Bronchial epithelial cell (primary cell): Measurements from ENCODE around the gene RAP1B. TPM values are rescaled to one million over a fixed set of nuclear protein-coding genes. Genes with fewer than 3 reads are reported as not detected.

Experiments used
- DNase-seq: peaks from one replicate; pipeline ENCODE4 v3.0.0-alpha.2; 2010; ENCODE audit warnings: low read depth
- FAIRE-seq: peaks from 2 replicates; lab custom pipeline; 2011; peaks lifted over from hg19 to GRCh38; lab: Jason Lieb, UNC
- H3K27me3 ChIP-seq: 2 replicates; pipeline ENCODE4 v1.5.1; 2011; ENCODE audit warnings: low read length; ENCODE audit not compliant: control insufficient read depth, insufficient read depth
- H3K36me3 ChIP-seq: 2 replicates; pipeline ENCODE4 v1.5.1; 2011; ENCODE audit warnings: low read length; ENCODE audit not compliant: control insufficient read depth, insufficient read depth
- H3K4me3 ChIP-seq: 2 replicates; pipeline ENCODE4 v1.5.1; 2011; ENCODE audit warnings: mild to moderate bottlenecking, low read depth, low read length, control low read depth
- total RNA-seq: library from RNA; depleted of rRNA; stranded (reverse); fragments of >200 nt; gene quantifications from 2 replicates; pipeline ENCODE4 v1.2.1, GENCODE V29; 2014
- TF ChIP-seq, protein P1 (sequence below): IDR thresholded peaks from 2 replicates; pipeline ENCODE4 v1.5.1; 2011; ENCODE audit warnings: mild to moderate bottlenecking, moderate library complexity, low read length, control low read depth, inconsistent platforms; ENCODE audit not compliant: insufficient read depth, severe bottlenecking

Gene RAP1B
- total RNA-seq, 1 donor from 2014 or later: 175 TPM

DNA sequence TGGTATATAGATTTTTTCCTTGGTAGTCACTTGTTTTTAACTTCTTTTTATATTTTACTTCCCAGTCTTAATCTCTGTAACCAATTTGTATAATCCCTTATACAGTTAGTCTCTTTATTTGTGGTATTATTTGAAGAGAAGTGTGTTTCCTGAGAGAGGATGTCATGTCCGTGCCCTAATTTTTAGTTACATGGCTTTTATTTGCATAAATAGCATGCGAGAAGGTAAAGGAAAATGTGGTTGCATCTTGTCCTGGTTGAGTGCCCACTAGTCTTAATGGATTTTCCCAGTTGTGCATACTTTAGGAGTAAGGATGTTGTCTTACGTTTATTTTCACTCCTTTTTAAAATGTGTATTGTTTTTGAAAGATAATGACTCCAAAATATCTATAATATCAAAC is 27.5 kb downstream of the RAP1B start:
- DNase-seq (no peak), FAIRE-seq (no peak)
- TF ChIP-seq, protein P1, sequence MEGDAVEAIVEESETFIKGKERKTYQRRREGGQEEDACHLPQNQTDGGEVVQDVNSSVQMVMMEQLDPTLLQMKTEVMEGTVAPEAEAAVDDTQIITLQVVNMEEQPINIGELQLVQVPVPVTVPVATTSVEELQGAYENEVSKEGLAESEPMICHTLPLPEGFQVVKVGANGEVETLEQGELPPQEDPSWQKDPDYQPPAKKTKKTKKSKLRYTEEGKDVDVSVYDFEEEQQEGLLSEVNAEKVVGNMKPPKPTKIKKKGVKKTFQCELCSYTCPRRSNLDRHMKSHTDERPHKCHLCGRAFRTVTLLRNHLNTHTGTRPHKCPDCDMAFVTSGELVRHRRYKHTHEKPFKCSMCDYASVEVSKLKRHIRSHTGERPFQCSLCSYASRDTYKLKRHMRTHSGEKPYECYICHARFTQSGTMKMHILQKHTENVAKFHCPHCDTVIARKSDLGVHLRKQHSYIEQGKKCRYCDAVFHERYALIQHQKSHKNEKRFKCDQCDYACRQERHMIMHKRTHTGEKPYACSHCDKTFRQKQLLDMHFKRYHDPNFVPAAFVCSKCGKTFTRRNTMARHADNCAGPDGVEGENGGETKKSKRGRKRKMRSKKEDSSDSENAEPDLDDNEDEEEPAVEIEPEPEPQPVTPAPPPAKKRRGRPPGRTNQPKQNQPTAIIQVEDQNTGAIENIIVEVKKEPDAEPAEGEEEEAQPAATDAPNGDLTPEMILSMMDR: no peak
- Histone ChIP-seq H3K4me3 (no peak overlapping the region), H3K27me3 (no peaks in the 10 kb centered on the region), H3K36me3 (no peaks in the 10 kb centered on the region)

DNA sequence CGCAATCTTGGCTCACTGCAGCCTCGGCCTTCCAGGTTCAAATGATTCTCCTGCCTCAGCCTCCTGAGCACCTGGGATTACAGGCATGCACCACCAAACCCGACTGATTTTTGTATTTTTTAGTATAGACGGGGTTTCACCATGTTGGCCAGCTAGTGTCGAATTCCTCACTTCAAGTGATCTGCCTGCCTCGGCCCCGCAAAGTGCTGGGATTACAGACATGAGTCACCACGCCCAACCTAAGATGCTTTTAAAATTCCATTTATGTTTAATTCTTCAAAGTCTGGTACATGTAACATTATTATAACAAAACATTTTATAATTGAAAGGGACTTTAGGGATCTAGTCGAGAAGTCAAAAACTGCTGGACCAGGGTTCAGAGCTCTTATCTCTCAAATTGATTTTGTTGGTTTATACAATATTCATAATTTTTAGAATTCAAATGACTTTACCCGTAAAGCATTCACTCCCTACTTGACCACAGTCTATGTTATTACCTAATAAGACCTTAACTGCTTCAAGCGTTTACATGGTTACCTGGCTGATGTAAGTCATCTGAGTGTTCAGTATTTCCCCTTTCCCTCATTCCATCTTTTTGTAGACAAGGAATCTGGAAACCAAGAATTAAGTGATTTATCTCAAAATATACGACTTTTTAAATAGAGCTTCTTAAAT is 28.2 kb downstream of the RAP1B start:
- FAIRE-seq (no peak), DNase-seq (no peak)
- TF ChIP-seq, protein P1: no peak
- no peaks in the 10 kb centered on the region for H3K36me3 ChIP-seq
- no peaks in the 10 kb centered on the region for H3K27me3 ChIP-seq
- no peak overlapping the region for H3K4me3 ChIP-seq

DNA sequence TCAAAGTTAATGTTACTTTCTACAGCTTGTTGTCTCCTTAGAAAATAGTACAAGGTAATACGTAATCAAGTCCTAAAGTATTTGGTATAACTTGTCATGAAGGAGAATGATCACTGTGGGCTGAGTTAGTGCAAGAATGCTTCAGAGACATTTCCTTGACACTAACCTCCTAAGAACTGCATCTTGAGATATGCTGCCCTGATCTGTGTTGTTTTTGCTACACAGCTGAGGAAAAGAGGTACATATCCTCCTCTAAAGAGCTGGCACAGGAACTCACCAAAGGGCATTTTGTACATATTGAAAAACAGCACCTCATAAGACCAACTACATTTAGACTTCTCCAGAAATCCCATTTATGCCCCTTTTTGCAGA is 28.7 kb downstream of the RAP1B start:
- TF ChIP-seq, protein P1: no peak
- Histone ChIP-seq H3K27me3 (no peaks in the 10 kb centered on the region), H3K4me3 (no peak overlapping the region), H3K36me3 (no peaks in the 10 kb centered on the region)
- FAIRE-seq (no peak), DNase-seq (no peak)

DNA sequence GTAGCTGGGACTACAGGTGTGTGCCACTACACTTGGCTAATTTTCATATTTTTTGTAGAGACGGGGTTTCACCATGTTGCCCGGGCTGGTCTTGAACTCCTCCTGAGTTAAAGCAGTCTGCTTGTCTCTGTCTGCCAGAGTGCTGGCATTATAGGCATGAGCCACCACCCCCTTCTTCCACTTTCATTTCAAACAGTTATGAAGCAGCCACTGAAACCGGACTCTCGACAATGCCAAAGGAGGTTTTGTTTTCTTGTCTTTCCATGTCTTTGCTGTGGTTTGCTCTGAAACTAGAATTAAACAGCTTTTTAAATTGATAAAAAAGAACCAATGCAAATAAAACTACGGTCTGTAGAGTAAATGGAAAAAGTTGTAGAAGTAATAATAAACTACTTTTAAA is 30.4 kb downstream of the RAP1B start:
- H3K36me3 ChIP-seq: no peaks in the 10 kb centered on the region
- no peaks in the 10 kb centered on the region for H3K27me3 ChIP-seq
- FAIRE-seq (no peak), DNase-seq (no peak)
- no peak overlapping the region for H3K4me3 ChIP-seq
- TF ChIP-seq, protein P1: no peak

DNA sequence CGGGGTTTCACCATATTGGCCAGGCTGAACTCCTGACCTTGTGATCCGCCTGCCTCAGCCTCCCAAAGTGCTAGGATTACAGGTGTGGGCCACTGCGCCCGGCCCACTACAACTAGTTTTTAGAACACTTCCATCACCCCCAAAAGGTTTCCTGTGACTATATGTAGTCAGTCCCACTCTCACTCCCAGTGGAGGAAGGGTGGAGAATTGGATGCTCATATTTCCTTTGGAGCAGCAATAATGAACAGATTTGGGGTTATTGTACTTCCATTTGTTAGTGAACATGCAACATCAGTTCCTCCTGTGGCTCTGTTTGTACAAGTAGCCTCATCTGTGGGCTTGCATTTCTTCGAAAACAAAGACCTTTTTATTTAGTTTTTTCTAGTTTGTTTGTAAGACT is 35.8 kb downstream of the RAP1B start:
- TF ChIP-seq, protein P1: no peak
- Histone ChIP-seq H3K36me3 (peaks cover 2% of the 10 kb centered on the region), H3K27me3 (no peaks in the 10 kb centered on the region), H3K4me3 (no peak overlapping the region)
- no peak for DNase-seq
- no peak for FAIRE-seq

DNA sequence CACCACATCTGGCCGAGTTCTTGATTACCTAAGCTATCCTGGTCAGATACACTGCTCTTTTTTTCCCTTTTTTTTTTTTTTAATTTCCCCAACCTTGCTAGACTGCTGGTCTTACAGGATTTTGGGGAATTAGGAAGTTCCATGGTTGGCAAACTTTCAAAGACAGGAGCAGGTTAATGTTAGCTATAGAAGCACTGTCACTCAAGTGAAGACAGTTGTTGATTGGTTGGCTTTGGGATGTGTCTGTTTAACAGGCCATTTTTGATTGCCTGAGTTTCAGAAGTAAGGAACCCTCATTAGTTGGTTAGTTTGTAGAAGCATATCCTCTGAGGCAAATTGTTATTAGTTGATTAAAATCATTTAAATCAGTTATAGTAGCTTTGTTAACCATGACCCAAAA is 36.8 kb downstream of the RAP1B start:
- Histone ChIP-seq H3K36me3 (peaks cover 3% of the 10 kb centered on the region), H3K4me3 (no peak overlapping the region)
- no peak for DNase-seq

More for the DNA sequence above, 36.8 kb downstream of the RAP1B start:
- no peak for FAIRE-seq
- TF ChIP-seq, protein P1: no peak
- H3K27me3 ChIP-seq: no peaks in the 10 kb centered on the region
